ENCODE measurements around the gene CYFIP2.

DNA sequence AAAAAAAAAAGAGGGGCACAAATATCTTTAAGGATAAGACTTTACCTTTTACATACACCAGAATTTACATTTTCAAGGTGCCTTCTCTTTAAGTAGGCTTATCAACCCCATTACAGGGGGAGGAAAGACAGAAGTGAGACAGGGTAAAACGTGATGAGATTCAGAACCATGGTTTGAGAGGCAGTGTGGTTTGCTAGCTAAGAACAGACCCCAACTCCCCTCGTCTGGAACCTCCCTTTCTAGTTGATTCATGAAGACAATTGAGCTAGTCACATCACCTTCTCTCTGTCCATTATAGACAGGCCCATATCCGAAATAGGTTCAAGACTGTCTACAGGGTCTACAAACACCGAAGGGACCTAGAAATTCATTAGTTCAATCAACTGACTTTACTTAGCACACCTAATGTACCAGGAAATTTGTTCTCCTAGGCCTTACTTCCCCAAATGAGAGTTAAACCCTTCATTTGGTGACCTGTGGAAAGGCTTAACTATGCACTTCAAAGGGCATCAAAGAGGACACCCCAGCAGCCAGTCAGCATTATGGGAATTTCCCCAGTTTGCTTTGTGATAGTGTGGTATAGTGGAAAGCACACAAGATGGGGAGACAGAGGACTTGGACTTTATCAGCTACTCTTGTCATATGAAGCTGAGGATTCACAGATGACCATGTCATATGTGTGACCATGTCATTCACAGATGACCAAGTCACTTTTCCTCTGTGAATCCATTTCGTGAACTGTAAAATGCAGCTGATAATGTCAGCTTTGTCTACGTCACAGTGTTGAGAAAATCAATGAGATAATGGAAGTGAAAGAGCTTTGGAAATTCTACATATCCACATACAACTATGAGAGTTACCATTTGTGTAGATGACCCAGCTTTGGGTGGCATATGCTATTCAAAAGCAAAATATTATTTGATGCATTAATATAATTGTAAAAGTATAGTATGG is 40.2 kb upstream of the CYFIP2 start:
- TF ChIP-seq POLR2A (IDR thresholded peaks at IDR 0.05), result no peak
- no peak for TF ChIP-seq CTCF (IDR thresholded peaks at IDR 0.05)

Measured in uterus (tissue), 2 donors.